Measurements from ENCODE around the gene LRRC14B.
"Not testable (repeated sequence)": the region's sequence is repeated elsewhere in the genome, so short reads cannot be mapped to it uniquely, and the experiment has no call there.

Gene LRRC14B

DNA sequence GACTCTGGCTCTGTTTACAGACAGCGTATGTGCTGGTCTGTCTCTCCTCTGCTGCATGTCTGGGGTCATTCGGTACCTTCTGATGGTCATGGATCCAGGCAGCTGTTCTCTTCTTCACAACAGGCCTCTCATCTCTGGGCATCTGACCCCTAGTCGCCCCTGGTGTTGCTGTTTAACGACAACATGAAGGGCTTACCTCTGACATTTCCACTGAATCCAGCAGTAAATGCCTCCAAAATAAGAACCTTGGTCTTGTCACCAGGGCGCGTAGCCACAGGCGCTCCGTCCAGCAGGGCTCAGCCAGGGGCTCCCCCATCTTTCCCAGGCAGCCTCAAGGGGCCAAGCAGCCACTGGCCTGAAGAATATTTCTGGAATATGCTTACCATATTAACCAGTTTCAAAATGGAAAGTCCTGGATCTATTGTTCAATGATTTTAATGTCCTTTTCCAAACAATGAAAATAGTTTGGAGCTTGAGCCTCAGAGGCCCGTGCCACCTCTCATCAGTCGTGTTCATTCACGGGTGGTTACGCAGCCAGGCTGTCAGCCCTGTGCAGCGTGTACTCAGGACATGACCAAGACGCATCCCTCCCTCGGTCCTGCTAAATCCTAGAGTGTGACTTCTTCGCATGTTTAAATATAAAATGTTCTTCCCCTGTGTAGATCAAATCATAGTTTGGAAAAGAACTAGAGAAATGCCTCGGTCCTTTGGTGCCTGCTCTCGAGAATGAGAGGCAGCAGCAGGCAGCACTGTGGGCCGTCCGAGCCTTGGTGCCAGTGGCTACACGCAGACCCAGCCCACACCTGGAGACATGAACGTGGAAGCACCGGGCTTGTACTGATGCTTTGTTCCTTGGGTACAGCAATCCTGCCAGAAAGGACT lies 30.1 kb upstream of the LRRC14B start:
- no peak for DNase-seq

DNA sequence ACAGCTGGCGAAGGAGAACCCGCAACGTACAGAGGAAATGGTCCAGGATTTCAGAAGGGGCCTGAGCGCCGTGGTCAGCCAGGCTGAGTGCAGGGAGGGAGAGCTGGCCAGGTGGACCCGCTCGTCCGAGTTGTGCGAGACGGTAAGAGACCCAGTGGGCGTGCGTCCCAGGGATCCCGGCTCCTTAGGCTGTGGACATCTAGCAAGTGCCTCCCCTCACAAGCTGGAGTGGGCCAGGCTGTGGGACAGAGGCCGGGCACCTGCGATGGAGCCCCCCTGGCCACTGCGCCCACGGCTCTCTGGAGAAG lies 29.5 kb upstream of the LRRC14B start:
- no peak for DNase-seq

DNA sequence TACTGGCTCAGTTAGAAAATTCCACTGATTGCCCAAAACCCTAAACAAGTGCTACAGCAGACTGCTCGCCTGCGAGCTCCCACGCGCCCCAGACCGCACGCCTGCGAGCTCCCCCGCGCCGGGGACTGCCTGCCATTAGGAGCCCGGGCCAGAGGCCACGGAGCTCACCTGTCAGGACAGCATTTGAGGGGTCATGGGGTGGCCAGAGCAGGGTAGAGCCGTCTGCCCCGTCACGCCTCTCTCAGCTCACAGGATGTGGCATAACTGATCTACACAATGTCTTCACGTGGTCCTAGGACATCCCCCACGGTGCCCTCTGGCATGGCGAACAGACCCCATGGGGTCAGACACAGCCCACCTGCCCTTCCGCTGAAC lies 29.1 kb upstream of the LRRC14B start:
- DNase-seq: no peak

DNA sequence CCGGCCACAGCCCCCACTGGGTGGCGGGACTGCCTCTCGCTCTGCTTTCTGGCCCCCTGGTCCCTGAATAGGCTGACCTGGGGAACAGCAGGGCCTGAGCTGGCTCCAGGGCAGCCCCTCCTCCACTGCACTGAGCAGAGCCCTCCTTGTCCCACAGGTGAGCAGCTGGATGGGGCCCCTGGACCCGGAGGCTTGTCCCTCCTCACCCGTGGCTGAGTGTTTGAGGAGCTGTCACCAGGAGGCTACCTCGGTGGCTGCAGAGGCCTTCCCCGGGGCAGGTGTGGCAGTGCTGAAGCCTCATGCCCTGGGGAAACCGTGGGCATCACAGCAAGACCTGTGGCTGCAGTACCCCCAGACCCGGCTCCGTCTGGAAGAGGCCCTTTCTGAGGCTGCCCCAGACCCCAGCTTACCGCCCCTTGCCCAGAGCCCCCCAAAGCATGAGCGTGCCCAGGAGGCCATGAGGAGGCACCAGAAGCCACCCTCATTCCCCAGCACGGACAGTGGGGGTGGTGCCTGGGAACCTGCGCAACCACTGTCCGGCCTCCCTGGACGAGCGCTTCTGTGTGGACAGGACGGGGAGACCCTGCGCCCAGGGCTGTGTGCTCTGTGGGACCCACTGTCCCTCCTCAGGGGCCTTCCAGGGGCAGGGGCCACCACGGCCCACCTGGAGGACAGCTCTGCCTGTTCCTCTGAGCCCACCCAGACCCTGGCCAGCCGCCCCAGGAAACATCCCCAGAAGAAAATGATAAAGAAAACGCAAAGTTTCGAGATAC lies 28.5 kb upstream of the LRRC14B start:
- DNase-seq: no peak

DNA sequence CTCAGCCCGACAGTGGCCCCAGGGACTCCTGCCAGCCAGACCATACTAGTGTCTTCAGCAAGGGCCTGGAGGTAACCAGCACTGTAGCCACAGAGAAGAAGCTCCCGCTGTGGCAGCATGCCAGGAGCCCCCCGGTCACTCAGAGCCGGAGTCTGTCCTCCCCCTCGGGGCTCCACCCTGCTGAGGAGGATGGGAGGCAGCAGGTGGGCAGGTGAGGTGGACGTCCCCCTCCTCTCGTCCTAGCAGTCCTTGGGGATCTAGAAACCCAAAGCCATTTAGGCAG lies 28.0 kb upstream of the LRRC14B start:
- DNase-seq: no peak

DNA sequence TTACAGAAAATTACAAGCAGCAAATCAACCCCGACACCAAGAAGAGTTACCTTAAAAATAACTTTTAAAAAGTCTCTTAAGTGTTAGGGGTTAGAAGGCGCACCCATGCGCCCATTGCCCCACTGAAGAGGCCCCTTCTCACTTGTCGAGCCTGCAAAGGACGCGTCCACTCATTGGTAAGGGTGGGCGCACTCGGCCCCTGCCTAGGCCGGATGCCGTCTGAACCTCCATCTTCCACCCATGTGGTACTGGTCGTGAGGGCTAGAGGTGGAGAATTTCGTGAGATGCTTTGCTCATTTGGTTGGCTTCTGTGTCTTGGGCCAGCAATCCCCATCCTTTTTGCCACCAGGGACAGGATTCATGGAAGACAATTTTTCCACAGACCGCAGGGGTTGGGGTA lies 27.5 kb upstream of the LRRC14B start:
- no peak for DNase-seq

DNA sequence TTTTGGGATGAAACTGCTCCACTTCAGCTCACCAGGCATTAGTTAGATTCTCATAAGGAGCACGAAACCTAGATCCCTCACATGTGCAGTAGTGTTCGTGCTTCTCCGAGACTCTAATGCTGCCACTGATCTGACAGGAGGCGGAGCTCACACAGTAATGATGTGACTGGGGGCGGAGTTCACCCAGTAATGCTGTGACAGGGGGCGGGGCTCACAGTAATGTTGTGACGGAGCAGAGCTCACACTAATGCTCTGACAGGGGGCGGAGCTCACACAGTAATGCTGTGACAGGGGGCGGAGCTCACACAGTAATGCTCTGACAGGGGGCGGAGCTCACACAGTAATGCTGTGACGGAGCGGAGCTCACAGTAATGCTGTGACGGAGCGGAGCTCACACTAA lies 27.1 kb upstream of the LRRC14B start:
- no peak for DNase-seq

DNA sequence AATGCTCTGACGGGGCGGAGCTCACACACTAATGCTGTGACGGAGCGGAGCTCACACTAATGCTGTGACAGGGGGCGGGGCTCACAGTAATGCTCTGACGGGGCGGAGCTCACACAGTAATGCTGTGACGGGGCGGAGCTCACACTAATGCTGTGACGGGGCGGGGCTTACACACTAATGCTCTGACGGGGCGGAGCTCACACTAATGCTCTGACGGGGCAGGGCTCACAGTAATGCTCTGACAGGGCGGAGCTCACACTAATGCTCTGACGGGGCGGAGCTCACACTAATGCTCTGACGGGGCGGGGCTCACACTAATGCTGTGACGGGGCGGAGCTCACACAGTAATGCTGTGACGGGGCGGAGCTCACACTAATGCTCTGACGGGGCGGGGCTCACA lies 26.5 kb upstream of the LRRC14B start:
- not testable (repeated sequence) for DNase-seq

DNA sequence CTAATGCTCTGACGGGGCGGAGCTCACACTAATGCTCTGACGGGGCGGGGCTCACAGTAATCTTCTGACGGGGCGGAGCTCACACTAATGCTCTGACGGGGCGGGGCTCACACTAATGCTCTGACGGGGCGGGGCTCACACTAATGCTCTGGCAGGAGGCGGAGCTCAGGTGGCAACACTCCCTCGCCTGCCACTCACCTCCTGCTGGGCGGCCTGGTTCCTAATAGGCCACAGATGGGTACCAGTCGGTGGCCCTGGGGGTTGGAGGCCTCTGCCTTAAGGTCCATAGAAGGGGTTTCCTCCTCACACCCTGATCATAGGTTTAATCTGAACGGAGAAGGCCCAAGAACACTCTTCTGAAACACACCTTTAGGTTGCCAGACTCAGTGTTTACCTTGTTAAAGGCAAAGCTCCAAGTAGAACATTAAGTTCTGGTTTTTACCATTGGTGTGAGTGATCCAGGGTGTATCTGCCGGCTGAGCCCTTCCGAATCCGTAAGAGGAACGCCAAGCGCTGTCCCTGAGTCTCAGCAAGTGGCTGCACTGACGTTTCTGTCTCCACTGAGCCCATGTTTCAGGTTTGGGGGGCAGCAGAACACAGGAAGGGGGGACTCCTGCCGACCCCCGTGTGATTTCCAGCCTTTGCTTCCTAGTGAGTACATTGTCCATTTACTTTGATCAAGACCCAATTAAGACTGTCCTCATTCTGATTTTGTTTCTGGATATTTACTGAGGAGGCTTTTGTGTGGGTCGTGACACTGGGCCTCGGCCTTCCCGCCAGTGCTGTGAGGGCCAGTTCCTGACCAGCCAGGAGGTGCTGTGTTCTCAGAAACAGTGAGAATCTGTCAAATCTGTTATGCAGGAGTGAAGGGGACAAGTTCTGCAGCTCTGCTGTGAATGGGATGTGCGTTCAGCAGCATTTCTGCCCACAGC lies 24.6 kb upstream of the LRRC14B start:
- no peak for DNase-seq

DNA sequence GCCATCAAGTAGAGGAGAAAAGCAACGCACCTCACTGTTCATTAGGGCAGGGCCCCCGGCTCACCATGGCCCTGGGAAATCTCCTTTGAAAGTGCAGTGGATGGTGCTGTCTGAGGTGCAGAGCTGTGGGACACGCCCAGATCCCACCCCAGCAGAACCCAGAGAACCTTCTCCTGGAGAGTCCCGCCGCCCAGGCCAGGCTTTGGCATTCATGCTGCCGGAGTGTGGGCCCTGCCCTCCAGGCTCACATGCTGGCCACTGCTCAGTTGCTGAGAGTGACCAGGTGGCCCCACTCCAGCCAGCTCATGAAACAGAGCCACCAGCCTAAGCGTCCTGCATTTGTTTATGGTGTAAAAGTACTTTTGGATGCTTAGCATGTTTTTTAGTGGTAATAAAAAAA lies 23.8 kb upstream of the LRRC14B start:
- DNase-seq: no peak

DNA sequence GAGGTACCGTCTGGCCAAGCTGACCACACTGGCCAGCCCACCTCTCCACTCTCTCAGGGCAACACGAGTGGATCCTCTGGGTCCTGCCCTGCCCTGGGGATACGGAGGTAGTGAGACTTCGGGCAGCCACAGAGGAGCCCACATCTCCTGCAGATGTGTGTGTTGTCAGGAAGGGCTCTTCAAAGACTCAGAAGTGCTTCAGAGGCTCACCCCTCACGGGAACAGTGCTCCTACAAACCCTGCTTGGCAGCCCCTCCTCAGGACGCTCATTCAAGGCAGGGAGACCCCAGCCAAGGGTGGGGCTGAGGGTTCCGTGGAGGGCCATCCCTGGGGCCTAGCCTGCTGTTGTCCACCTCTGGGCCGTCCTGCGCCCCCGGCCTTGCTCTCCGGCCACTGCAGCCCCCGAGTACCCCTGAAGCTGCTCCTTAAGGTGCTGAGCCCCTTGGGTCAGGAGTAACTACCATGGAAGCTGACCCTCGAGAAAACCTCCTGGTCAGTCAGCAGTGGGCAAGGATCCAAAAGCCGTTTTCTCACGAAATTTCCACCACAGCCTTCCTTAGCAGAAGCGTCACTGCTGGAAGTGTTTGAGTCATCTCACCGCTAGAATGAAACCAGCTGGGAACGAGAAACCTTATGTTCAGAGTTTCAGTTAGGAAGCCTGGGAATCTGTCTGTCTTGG lies 23.2 kb upstream of the LRRC14B start:
- no peak for DNase-seq

DNA sequence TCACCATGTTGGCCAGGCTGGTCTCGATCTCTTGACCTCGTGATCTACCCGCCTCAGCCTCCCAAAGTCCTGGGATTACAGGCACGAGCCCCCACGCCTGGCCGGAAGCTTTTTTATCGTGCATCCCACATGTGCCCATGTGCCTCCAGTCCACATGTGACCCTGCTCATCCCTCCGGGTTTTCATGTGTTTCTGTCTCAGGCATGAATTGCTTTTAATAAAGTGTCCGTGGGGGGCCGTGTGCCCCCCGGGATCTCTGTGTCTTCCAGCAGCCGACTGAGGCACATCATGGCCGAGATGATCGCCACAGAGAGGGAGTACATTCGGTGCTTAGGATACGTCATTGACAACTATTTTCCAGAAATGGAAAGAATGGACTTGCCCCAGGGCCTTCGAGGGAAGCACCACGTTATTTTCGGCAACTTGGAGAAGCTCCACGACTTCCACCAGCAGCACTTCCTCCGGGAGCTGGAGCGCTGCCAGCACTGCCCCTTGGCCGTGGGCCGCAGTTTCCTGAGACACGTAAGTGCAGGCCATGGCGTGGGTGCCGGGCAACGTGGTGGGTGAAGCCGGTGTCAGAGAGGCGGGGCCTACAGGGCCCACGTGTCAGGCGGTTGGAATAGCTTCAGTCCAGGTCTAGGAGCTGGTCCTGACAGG lies 22.1 kb upstream of the LRRC14B start:
- DNase-seq: no peak

DNA sequence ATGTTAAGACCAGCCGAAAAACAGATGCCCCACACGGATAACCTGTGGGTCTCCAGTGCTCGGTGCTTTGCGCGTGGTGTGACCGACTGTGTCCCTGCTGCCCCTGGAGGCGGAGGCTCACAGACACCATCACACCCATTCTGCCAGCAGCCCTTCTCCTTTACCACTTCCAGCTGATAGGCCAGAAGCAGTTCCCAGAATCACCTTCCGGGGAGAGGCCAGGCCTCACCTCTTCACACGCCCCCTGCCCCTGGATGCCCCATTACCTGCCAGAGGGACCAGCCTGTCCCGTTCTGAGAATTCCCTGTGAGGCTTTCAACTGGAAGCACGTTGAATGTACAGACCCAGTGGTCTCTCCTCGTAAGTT lies 21.6 kb upstream of the LRRC14B start:
- DNase-seq: no peak

DNA sequence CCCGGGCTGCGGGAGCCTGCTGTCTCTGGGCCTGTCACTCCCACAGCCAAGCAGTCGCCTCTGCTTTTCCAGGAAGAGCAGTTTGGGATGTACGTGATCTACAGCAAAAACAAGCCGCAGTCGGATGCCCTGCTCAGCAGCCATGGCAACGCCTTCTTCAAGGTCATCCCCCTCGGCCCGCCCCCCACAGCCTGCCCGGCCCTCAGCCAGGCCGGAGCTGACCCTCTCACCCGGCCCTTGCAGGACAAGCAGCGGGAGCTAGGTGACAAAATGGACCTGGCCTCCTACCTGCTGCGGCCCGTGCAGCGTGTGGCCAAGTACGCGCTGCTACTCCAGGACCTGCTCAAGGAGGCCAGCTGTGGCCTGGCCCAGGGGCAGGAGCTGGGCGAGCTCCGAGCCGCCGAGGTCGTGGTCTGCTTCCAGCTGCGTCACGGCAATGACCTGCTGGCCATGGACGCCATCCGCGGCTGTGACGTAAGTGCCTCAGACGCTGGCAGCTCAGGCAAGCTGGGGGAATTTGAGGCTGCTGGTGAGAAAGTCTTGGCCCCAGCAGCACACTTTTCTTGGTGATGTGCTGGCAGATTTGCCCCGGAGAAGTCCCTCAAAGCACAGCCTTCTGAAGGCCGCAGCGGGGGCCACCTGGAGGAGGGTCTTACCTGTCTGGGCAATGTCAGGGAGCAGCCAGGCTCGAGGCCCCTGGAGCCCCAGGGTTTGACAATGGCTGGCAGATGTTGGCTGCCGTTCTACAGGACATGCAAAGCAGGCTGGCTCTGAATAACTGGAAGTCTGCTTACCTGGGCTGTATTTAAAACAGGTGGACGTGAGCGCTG lies 20.1 kb upstream of the LRRC14B start:
- DNase-seq: no peak

DNA sequence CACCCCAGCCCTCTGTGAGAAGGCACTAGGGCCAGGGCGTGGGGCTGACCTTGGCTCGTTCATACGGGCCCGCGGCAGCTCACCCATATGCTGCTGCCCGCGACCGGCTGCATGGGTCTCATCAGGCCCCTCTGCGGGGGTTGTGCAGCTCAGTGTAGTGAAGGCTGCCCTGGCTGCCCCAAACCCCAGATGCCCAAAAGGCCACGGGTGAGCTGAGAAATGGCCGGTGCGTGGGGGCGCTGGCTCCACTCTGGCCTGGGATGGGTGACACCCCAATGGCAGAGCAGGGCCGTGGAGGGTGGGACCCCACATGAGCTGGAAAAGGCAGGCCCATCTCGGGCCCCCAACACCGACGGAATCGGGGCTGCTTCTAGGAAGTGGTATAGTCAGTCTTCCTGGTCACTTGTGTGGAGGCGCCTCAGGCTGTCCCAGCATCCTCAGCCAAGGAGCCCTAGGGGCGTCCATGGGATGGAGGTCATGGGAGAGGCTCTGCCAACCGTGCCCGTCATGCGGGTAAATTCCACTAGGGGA lies 19.4 kb upstream of the LRRC14B start:
- no peak for DNase-seq

DNA sequence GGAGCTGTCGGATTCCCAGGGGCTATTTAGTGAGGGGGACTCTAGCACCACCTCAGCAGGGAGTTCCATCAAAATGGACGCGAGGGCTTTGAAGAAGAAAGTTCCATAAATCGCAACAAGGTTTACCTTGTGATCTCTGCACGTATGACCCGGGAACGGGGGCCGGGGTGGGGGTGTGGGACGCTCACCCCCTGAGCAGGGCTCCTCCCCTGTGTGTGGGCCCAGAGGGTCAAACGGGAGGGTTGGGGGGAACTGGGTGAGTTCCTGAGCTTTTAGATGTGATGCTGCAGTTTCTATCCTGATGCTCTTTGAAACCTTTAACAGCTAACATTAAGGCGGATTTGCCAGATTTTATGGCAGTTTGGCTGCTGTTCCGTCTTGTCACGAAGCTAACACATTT lies 18.9 kb upstream of the LRRC14B start:
- DNase-seq: no peak

DNA sequence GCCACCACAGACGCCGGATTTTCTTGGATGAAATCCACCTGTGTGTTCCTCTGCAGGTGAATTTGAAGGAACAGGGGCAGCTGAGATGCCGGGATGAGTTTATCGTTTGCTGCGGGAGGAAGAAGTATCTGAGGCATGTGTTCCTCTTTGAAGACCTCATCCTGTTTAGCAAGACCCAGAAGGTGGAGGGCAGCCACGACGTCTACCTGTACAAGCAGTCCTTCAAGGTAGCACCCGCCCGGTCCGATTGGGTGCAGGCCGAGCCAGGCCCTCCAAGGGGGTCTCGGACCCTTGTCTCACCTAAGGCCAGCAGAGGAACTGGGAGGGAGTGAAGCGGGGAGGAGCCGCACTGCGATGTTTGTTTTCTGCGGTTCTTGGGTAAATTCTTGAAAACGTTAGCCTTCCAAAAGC lies 18.4 kb upstream of the LRRC14B start:
- DNase-seq: no peak

DNA sequence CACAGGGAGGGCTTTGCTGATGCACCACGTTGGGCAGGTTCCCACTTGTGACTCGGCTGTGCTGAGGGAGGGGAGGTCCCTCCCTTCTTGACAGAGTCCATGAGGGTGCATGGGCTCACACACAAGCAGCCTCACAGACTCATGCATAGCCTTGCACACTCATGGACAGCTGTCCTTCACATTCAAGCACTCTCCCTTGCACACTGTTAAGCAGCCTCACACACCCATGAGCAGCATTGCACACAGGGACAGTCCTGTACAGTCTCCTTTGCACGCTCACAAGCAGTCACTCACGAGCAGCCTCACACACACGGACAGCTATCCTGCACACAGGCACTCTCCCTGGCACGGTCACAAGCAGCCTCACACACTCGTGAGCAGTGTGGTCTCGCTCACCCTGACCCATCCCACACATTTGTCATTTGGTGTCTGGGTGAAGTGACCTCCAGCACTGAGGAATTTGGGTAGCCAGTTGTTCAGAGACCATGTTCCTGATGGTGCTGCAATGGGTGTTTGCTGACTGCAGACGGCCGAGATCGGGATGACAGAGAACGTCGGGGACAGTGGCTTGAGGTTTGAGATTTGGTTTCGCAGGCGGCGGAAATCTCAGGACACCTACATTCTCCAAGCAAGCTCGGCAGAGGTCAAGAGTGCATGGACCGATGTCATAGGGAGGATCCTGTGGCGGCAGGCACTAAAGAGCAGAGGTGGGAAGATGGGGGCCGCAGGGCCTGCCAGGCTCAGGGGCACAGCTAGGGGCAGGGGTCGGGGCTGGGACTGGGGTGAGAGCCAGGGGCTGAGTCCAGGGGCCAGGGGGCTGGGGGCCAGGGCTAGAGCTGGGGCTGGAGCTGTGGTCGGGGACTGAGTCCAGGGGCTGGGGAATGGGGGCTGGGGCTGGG lies 17.7 kb upstream of the LRRC14B start:
- no peak for DNase-seq

DNA sequence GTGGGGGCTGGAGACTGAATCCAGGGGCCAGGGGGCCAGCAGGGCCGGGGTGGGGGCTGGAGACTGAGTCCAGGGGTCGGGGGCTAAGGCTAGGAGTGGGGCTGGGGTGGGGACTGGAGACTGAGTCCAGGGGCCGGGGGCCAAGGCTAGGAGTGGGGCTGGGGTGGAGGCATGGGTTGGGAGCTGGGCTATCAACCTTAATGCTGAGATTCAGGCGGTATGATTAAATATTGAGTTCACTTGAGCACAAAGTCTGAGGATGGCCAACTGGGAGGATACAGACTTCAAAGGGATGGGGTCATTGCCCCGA lies 17.0 kb upstream of the LRRC14B start:
- DNase-seq: no peak

DNA sequence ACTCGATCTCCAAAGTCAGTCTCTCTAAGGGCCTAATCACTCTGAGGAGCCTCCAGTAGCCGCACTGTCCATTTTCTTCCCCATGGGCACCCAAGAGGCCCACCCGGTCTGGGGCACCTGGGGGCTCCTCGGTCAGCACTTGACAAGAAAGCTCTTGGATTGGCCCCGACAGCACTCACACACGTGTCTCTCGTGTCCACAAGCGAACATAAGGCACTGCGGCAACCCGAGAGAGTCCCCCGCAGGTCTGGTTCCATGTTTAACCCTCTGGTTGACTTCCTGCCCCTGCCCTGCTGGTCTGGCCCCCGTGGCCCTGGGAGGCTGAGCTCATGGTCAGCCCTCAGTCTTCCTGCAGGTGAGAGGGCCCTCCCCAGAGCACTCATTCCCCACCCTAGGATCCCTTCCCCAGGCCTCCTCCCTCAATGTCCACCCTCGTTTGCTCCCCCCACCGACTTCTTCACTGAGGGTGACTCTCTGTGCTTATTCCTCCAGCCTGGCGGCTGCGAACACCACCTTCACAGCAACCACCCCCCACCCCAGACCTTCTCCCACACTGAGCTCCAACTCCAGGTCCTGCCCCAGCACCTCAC lies 16.3 kb upstream of the LRRC14B start:
- no peak for DNase-seq
